Neural progenitor cell (in vitro differentiated cells): Measurements from ENCODE around the gene ASTN2. TPM values are rescaled to one million over a fixed set of nuclear protein-coding genes. Genes with fewer than 3 reads are reported as not detected.

Experiments
- DNase-seq: peaks from one replicate; pipeline ENCODE4 v3.0.0-alpha.2; 2016; ENCODE audit warnings: low spot score
- H2AFZ ChIP-seq: fragments of 200-600 bp; sonication (generic); replicated peaks from 2 replicates; pipeline ENCODE4 v1.6.1; 2016; ENCODE audit warnings: antibody characterized with exemption
- H3F3A ChIP-seq: fragments of 200-600 bp; sonication (generic); 2 replicates; pipeline ENCODE4 v1.6.1; 2016; ENCODE audit warnings: antibody characterized with exemption, low read depth
- H3K27ac ChIP-seq: fragments of 200-600 bp; sonication (generic); 2 replicates; pipeline ENCODE4 v1.5.1; 2016; ENCODE audit warnings: mild to moderate bottlenecking
- H3K27me3 ChIP-seq: fragments of 200-600 bp; sonication (generic); 2 replicates; pipeline ENCODE4 v1.6.1; 2016; ENCODE audit warnings: mild to moderate bottlenecking, moderate library complexity
- H3K36me3 ChIP-seq: fragments of 200-600 bp; sonication (generic); 2 replicates; pipeline ENCODE4 v1.5.1; 2016
- H3K4me1 ChIP-seq: fragments of 200-600 bp; sonication (generic); 2 replicates; pipeline ENCODE4 v1.6.1; 2016; ENCODE audit warnings: mixed run types
- H3K4me2 ChIP-seq: fragments of 200-600 bp; sonication (generic); 2 replicates; pipeline ENCODE4 v1.6.1; 2016
- H3K4me3 ChIP-seq: fragments of 200-600 bp; sonication (generic); 2 replicates; pipeline ENCODE4 v1.5.1; 2016
- H3K79me2 ChIP-seq: fragments of 200-600 bp; sonication (generic); 2 replicates; pipeline ENCODE4 v1.6.1; 2016; ENCODE audit warnings: low read depth
- H3K9ac ChIP-seq: fragments of 200-600 bp; sonication (generic); 2 replicates; pipeline ENCODE4 v1.6.1; 2016
- H3K9me3 ChIP-seq: fragments of 200-600 bp; sonication (generic); 2 replicates; pipeline ENCODE4 v1.5.1; 2016; ENCODE audit warnings: low read depth
- H4K20me1 ChIP-seq: fragments of 200-600 bp; sonication (generic); 2 replicates; pipeline ENCODE4 v1.6.1; 2016; ENCODE audit warnings: low read depth
- H3K27ac Mint-ChIP-seq: 3 replicates; pipeline ENCODE4 v1.8.0; 2021; ENCODE audit warnings: mixed read lengths
- H3K27me3 Mint-ChIP-seq: 2 replicates; pipeline ENCODE4 v1.8.0; 2022; ENCODE audit warnings: low read depth, mild to moderate bottlenecking, inconsistent platforms, moderate library complexity, mixed read lengths; ENCODE audit not compliant: insufficient read depth
- H3K36me3 Mint-ChIP-seq: 3 replicates; pipeline ENCODE4 v1.8.0; 2021; ENCODE audit warnings: mixed read lengths
- H3K4me1 Mint-ChIP-seq: 3 replicates; pipeline ENCODE4 v1.8.0; 2021; ENCODE audit warnings: mixed read lengths
- H3K4me3 Mint-ChIP-seq: 3 replicates; pipeline ENCODE4 v1.8.0; 2021; ENCODE audit warnings: mild to moderate bottlenecking, moderate library complexity, mixed read lengths
- H3K9me3 Mint-ChIP-seq: 3 replicates; pipeline ENCODE4 v1.8.0; 2020; ENCODE audit warnings: mixed read lengths
- CTCF ChIP-seq: fragments of 200-600 bp; sonication (generic); IDR thresholded peaks from 2 replicates; pipeline ENCODE4 v1.5.1; 2017; ENCODE audit warnings: antibody characterized with exemption, mild to moderate bottlenecking
- EZH2 ChIP-seq: fragments of 200-600 bp; sonication (generic); IDR thresholded peaks from 2 replicates; pipeline ENCODE4 v1.6.1; 2017; ENCODE audit warnings: antibody characterized with exemption, mild to moderate bottlenecking, moderate library complexity
- EZH2phosphoT487 ChIP-seq: fragments of 200-600 bp; sonication (generic); IDR thresholded peaks from 2 replicates; pipeline ENCODE4 v1.6.1; 2017; ENCODE audit warnings: antibody characterized with exemption
- total RNA-seq: library from RNA; depleted of rRNA; stranded (reverse); fragments of >200 nt; gene quantifications from 2 replicates; pipeline ENCODE4 v1.2.3, GENCODE V29; 2015; ENCODE audit warnings: low replicate concordance

Gene ASTN2
- total RNA-seq, 1 donor from 2014 or later, result 8.0 TPM

GRCh38 chr9:116939161-116939560 is 475.7 kb downstream of the ASTN2 start:
- Mint-ChIP-seq H3K27me3 (no peaks in the 10 kb centered on the region), H3K9me3 (no peaks in the 10 kb centered on the region), H3K36me3 (no peaks in the 10 kb centered on the region), H3K27ac (no peak overlapping the region), H3K4me1 (no peaks in the 10 kb centered on the region), H3K4me3 (no peak overlapping the region)
- Histone ChIP-seq H3K27me3 (no peaks in the 10 kb centered on the region), H4K20me1 (no peaks in the 10 kb centered on the region), H3K9me3 (no peaks in the 10 kb centered on the region), H3K9ac (no peak overlapping the region), H3K4me1 (no peaks in the 10 kb centered on the region), H3K36me3 (no peaks in the 10 kb centered on the region), H3K79me2 (no peaks in the 10 kb centered on the region), H3F3A (no peaks in the 10 kb centered on the region), H3K4me2 (no peak overlapping the region), H3K27ac (no peak overlapping the region), H3K4me3 (no peak overlapping the region), H2AFZ (no peak overlapping the region)
- DNase-seq, result no peak
- TF ChIP-seq EZH2phosphoT487 (no peak), EZH2 (no peak), CTCF (no peak)

- TF ChIP-seq EZH2, result no peak
- no peak for TF ChIP-seq CTCF
- no peak for TF ChIP-seq EZH2phosphoT487
- H2AFZ ChIP-seq, result no peak overlapping the region
- no peaks in the 10 kb centered on the region for H3K4me1 Mint-ChIP-seq
- no peak overlapping the region for H3K27ac ChIP-seq
- H3K36me3 Mint-ChIP-seq, result no peaks in the 10 kb centered on the region
- H3K36me3 ChIP-seq, result no peaks in the 10 kb centered on the region
- no peak overlapping the region for H3K4me2 ChIP-seq
- no peaks in the 10 kb centered on the region for H3F3A ChIP-seq
- no peak overlapping the region for H3K4me3 Mint-ChIP-seq
- no peaks in the 10 kb centered on the region for H3K79me2 ChIP-seq
- no peak overlapping the region for H3K4me3 ChIP-seq
- no peaks in the 10 kb centered on the region for H3K9me3 Mint-ChIP-seq
- DNase-seq, result no peak
- no peaks in the 10 kb centered on the region for H3K9me3 ChIP-seq
- H4K20me1 ChIP-seq, result no peaks in the 10 kb centered on the region
- no peak overlapping the region for H3K9ac ChIP-seq
- H3K27ac Mint-ChIP-seq, result no peak overlapping the region
- H3K27me3 Mint-ChIP-seq, result no peaks in the 10 kb centered on the region
- no peaks in the 10 kb centered on the region for H3K4me1 ChIP-seq
- H3K27me3 ChIP-seq, result no peaks in the 10 kb centered on the region
These were observed 477.5 kb downstream of the ASTN2 start for GRCh38 chr9:116937361-116937760.

GRCh38 chr9:116935149-116935897 is 479.5 kb downstream of the ASTN2 start:
- Histone ChIP-seq H3K4me1 (no peaks in the 10 kb centered on the region), H3K27me3 (no peaks in the 10 kb centered on the region), H3K9ac (no peak overlapping the region), H3K79me2 (no peaks in the 10 kb centered on the region), H4K20me1 (no peaks in the 10 kb centered on the region), H3K4me2 (no peak overlapping the region), H3K27ac (no peak overlapping the region), H3K36me3 (no peaks in the 10 kb centered on the region), H3K4me3 (no peak overlapping the region), H2AFZ (no peak overlapping the region), H3F3A (no peaks in the 10 kb centered on the region), H3K9me3 (no peaks in the 10 kb centered on the region)
- no peaks in the 10 kb centered on the region for H3K27me3 Mint-ChIP-seq
- no peak for DNase-seq
- H3K27ac Mint-ChIP-seq, result no peak overlapping the region
- no peaks in the 10 kb centered on the region for H3K36me3 Mint-ChIP-seq
- H3K4me3 Mint-ChIP-seq, result no peak overlapping the region
- H3K9me3 Mint-ChIP-seq, result no peaks in the 10 kb centered on the region
- H3K4me1 Mint-ChIP-seq, result no peaks in the 10 kb centered on the region
- TF ChIP-seq EZH2 (no peak), CTCF (no peak), EZH2phosphoT487 (no peak)
